ENCODE results near the gene YLPM1.

DNA sequence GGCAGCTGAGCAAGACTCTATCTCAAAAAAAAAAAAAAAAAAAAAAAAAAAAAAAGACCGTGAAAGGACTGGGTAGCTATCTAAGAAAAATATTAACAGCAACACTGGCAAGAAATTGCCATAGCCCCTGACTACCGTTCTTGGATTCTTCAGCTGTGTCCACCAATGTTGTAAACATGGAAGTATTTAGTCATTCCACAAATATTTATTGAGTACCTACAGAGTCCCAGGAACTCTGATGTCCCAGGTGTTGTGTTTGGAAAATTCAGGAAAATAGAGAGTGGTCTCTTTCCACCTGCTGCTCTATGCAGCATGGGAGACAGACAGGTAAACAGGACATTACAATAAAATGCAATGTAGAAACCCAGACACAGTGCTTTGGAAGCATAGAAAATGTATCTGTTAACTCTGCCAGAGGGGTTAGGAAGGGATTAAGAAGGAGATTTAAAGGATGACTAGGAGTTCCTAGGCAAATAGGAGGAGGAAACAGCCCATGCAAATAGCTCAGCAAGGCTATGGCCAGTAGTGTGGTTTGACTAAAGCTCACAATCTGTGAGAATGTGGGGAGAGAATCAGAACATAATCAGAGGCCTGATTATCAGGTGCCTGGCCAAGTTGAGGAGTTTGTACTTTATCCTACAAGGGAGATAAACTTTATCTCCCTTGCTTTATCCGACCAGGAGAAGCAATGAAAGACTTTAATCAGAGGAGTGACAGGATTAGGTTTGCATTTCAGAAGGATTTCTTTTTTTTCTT, 116.5 kb downstream of the YLPM1 start:
- TF ChIP-seq, protein P1, sequence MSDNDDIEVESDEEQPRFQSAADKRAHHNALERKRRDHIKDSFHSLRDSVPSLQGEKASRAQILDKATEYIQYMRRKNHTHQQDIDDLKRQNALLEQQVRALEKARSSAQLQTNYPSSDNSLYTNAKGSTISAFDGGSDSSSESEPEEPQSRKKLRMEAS (IDR thresholded peaks at IDR 0.05; ENCODE audit: low read depth), result no peak
- TF ChIP-seq, protein P2, sequence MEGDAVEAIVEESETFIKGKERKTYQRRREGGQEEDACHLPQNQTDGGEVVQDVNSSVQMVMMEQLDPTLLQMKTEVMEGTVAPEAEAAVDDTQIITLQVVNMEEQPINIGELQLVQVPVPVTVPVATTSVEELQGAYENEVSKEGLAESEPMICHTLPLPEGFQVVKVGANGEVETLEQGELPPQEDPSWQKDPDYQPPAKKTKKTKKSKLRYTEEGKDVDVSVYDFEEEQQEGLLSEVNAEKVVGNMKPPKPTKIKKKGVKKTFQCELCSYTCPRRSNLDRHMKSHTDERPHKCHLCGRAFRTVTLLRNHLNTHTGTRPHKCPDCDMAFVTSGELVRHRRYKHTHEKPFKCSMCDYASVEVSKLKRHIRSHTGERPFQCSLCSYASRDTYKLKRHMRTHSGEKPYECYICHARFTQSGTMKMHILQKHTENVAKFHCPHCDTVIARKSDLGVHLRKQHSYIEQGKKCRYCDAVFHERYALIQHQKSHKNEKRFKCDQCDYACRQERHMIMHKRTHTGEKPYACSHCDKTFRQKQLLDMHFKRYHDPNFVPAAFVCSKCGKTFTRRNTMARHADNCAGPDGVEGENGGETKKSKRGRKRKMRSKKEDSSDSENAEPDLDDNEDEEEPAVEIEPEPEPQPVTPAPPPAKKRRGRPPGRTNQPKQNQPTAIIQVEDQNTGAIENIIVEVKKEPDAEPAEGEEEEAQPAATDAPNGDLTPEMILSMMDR (IDR thresholded peaks at IDR 0.05), result no peak
- TF ChIP-seq, protein P3, sequence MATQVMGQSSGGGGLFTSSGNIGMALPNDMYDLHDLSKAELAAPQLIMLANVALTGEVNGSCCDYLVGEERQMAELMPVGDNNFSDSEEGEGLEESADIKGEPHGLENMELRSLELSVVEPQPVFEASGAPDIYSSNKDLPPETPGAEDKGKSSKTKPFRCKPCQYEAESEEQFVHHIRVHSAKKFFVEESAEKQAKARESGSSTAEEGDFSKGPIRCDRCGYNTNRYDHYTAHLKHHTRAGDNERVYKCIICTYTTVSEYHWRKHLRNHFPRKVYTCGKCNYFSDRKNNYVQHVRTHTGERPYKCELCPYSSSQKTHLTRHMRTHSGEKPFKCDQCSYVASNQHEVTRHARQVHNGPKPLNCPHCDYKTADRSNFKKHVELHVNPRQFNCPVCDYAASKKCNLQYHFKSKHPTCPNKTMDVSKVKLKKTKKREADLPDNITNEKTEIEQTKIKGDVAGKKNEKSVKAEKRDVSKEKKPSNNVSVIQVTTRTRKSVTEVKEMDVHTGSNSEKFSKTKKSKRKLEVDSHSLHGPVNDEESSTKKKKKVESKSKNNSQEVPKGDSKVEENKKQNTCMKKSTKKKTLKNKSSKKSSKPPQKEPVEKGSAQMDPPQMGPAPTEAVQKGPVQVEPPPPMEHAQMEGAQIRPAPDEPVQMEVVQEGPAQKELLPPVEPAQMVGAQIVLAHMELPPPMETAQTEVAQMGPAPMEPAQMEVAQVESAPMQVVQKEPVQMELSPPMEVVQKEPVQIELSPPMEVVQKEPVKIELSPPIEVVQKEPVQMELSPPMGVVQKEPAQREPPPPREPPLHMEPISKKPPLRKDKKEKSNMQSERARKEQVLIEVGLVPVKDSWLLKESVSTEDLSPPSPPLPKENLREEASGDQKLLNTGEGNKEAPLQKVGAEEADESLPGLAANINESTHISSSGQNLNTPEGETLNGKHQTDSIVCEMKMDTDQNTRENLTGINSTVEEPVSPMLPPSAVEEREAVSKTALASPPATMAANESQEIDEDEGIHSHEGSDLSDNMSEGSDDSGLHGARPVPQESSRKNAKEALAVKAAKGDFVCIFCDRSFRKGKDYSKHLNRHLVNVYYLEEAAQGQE (IDR thresholded peaks at IDR 0.05; ENCODE audit: low read depth, low read length), result no peak
- TF ChIP-seq POLR2AphosphoS5 (IDR thresholded peaks at IDR 0.05; ENCODE audit: low read depth, low read length), result no peak
- no peak for TF ChIP-seq CHD2 (IDR thresholded peaks at IDR 0.05; ENCODE audit: low read length, partially characterized antibody)
- TF ChIP-seq TAF1 (IDR thresholded peaks at IDR 0.05; ENCODE audit: borderline replicate concordance, low read depth, low read length), result no peak
- no peak for TF ChIP-seq SIN3A (IDR thresholded peaks at IDR 0.05; ENCODE audit: borderline replicate concordance, low read depth, low read length)
- no peak for TF ChIP-seq YY1 (IDR thresholded peaks at IDR 0.05; ENCODE audit: low read depth)
- no peak for TF ChIP-seq USF2 (IDR thresholded peaks at IDR 0.05; ENCODE audit: borderline replicate concordance, low read depth, low read length)
- no peak for TF ChIP-seq RXRA (IDR thresholded peaks at IDR 0.05; ENCODE audit: borderline replicate concordance, low read depth)
